ENCODE results near the gene SLC46A1. TPM values are rescaled to one million over a fixed set of nuclear protein-coding genes. Genes with fewer than 3 reads are reported as not detected.

SLC46A1 gene
- 18.2 TPM for total RNA-seq

GRCh38 chr17:28405632-28406472, at the start of gene SLC46A1:
Gene SLC46A1 (minus strand): TSS chr17:28406212. CDS start chr17:28406114, 98 bp downstream.

GRCh38 chr17:28371245-28372202, 34.5 kb downstream of the SLC46A1 start, which contains the start of gene SARM1:
Gene SARM1 (plus strand): TSS chr17:28371694. CDS start chr17:28372033, 339 bp downstream.

GRCh38 chr17:28370035-28370743, 35.8 kb downstream of the SLC46A1 start, which contains the start of gene VTN:
Gene VTN (minus strand): TSS chr17:28370307. CDS start chr17:28370203, 104 bp downstream.

GRCh38 chr17:28364665-28365363, 41.2 kb downstream of the SLC46A1 start, which contains the start of gene SEBOX:
Gene SEBOX (minus strand): TSS chr17:28365199. CDS start chr17:28365151, 48 bp downstream.

GRCh38 chr17:28357061-28357900, 48.7 kb downstream of the SLC46A1 start, which contains the start of gene POLDIP2:
Gene POLDIP2 (minus strand): TSS chr17:28357527. CDS start chr17:28357448, 79 bp downstream.

Other genes starting within 250 kb of the SLC46A1 start
- gene TMEM97, start 87.0 kb downstream of the SLC46A1 start, total RNA-seq = 25.8 TPM
- gene IFT20, start 70.7 kb downstream of the SLC46A1 start, total RNA-seq = 33.7 TPM
- 39.2 TPM for gene TNFAIP1, start 70.5 kb downstream of the SLC46A1 start, total RNA-seq
- gene POLDIP2, start 48.7 kb downstream of the SLC46A1 start, total RNA-seq = 49.4 TPM
- gene SEBOX, start 41.0 kb downstream of the SLC46A1 start, total RNA-seq = not detected
- gene VTN, start 35.9 kb downstream of the SLC46A1 start, total RNA-seq = 0.69 TPM
- 32.8 TPM for gene SARM1, start 34.5 kb downstream of the SLC46A1 start, total RNA-seq
- gene SLC13A2, start 67.4 kb upstream of the SLC46A1 start, total RNA-seq = not detected
- not detected for gene FOXN1, start 100.1 kb upstream of the SLC46A1 start, total RNA-seq
- 35.8 TPM for gene UNC119, start 146.4 kb upstream of the SLC46A1 start, total RNA-seq
- gene PIGS, start 165.3 kb upstream of the SLC46A1 start, total RNA-seq = 30.2 TPM
- gene ALDOC, start 170.7 kb upstream of the SLC46A1 start, total RNA-seq = 249 TPM
- gene SPAG5, start 192.8 kb upstream of the SLC46A1 start, total RNA-seq = 9.7 TPM
- gene RSKR, start 208.0 kb upstream of the SLC46A1 start, total RNA-seq = 15.9 TPM
- gene BLTP2, start 238.9 kb upstream of the SLC46A1 start, total RNA-seq = 110 TPM